Testis (tissue), 3 donors: ENCODE results near the gene C15orf62. TPM values are rescaled to one million over a fixed set of nuclear protein-coding genes. Genes with fewer than 3 reads are reported as not detected.

Experiments used
- DNase-seq: peaks from one replicate; pipeline ENCODE4 v3.0.0-alpha.2; 2019
- H3K27ac ChIP-seq, 2 donors: fragments of 200-600 bp; sonication (generic); one replicate each; pipeline ENCODE4 v1.5.1; 2019
- H3K27me3 ChIP-seq: fragments of 200-600 bp; sonication (generic); one replicate; pipeline ENCODE4 v1.5.1; 2019
- H3K36me3 ChIP-seq: fragments of 200-600 bp; sonication (generic); one replicate; pipeline ENCODE4 v1.5.1; 2017; ENCODE audit warnings: low read depth; ENCODE audit errors: missing control alignments
- H3K4me1 ChIP-seq: fragments of 200-600 bp; sonication (generic); one replicate; pipeline ENCODE4 v1.5.1; 2019
- H3K4me3 ChIP-seq, 2 donors: fragments of 200-600 bp; sonication (generic); one replicate each; pipeline ENCODE4 v1.5.1; 2017 to 2019
- H3K9me3 ChIP-seq: fragments of 200-600 bp; sonication (generic); one replicate; pipeline ENCODE4 v1.5.1; 2017
- POLR2A ChIP-seq: fragments of 450-650 bp; IDR thresholded peaks from one replicate; pipeline ENCODE4 v1.6.1; 2017; ENCODE audit warnings: antibody characterized with exemption, mild to moderate bottlenecking, moderate library complexity
- WGBS, 2 donors: methylation state at CpG; one replicate each; pipeline ENCODE4 v1.1.5; 2018; 5-methylcytosine and 5-hydroxymethylcytosine counted together
- intact Hi-C: fragments of 100-400 bp; cut with DNase I; formaldehyde crosslinking; loops from one replicate; pipeline ENCODE4 v1.15.1; 2023; ENCODE audit warnings: low total_unique reads
- polyA plus RNA-seq: library from polyadenylated mRNA; stranded (reverse); fragments of 350-450 nt; fragmentation: Illumina TruSeq; extraction: RNeasy Lipid Tissue Mini Kit (QIAGEN cat#74804); gene quantifications from one replicate; pipeline ENCODE4 v1.2.3, GENCODE V29; 2014; ENCODE audit warnings: low read depth, low replicate concordance; ENCODE audit not compliant: insufficient read depth
- total RNA-seq, 2 donors: library from RNA; depleted of rRNA; stranded (reverse); fragments of >200 nt; gene quantifications; one replicate each; pipeline ENCODE4 v1.2.3, GENCODE V29; 2016
- TF ChIP-seq, protein P1 (sequence below), 3 experiments: fragments of 450-650 bp in 2 of 3; fragments of 200-600 bp in 1 of 3; sonication (generic) in 1 of 3; IDR thresholded peaks; one replicate each; pipeline ENCODE4 v1.5.1; 2016 to 2019; ENCODE audit warnings: antibody characterized with exemption in 3 of 3, mild to moderate bottlenecking in 2 of 3, moderate library complexity in 1 of 3

C15orf62 gene
- total and polyA plus RNA-seq, 3 donors from 2014 or later: 0.24 TPM; not detected in 2

DNA sequence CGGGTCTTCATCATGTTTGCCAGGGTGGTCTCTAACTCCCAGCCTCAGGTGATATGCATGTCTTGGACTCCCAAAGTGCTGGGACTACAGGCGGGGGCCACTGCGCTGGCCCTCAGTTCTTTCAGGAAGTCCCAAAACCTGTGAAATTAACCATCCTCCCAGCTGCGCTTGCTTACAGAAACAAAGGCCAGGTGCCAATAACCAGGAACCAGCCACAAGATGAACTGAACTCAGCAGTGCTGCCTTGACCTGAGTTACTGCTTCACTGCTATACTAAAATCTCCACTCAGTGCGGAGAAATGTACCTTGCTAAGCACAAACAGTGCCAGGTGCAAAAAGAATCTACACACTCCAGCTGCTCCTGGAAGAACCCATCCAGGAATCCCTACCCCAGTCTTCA, 9.8 kb upstream of the C15orf62 start:
- intact Hi-C loops: no loop called here
- no peak for TF ChIP-seq POLR2A
- TF ChIP-seq, protein P1, sequence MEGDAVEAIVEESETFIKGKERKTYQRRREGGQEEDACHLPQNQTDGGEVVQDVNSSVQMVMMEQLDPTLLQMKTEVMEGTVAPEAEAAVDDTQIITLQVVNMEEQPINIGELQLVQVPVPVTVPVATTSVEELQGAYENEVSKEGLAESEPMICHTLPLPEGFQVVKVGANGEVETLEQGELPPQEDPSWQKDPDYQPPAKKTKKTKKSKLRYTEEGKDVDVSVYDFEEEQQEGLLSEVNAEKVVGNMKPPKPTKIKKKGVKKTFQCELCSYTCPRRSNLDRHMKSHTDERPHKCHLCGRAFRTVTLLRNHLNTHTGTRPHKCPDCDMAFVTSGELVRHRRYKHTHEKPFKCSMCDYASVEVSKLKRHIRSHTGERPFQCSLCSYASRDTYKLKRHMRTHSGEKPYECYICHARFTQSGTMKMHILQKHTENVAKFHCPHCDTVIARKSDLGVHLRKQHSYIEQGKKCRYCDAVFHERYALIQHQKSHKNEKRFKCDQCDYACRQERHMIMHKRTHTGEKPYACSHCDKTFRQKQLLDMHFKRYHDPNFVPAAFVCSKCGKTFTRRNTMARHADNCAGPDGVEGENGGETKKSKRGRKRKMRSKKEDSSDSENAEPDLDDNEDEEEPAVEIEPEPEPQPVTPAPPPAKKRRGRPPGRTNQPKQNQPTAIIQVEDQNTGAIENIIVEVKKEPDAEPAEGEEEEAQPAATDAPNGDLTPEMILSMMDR (IDR thresholded peaks at IDR 0.05): no peak
- Histone ChIP-seq H3K27me3 (no peaks in the 10 kb centered on the region), H3K4me1 (peaks cover 5% of the 10 kb centered on the region), H3K4me3 (no peak overlapping the region), H3K9me3 (no peaks in the 10 kb centered on the region), H3K36me3 (no peaks in the 10 kb centered on the region), H3K27ac (no peak overlapping the region)
- 85 to 94% methylated on average over 5 of the region's 5 CpGs for WGBS, 2 donors
- no peak for DNase-seq

DNA sequence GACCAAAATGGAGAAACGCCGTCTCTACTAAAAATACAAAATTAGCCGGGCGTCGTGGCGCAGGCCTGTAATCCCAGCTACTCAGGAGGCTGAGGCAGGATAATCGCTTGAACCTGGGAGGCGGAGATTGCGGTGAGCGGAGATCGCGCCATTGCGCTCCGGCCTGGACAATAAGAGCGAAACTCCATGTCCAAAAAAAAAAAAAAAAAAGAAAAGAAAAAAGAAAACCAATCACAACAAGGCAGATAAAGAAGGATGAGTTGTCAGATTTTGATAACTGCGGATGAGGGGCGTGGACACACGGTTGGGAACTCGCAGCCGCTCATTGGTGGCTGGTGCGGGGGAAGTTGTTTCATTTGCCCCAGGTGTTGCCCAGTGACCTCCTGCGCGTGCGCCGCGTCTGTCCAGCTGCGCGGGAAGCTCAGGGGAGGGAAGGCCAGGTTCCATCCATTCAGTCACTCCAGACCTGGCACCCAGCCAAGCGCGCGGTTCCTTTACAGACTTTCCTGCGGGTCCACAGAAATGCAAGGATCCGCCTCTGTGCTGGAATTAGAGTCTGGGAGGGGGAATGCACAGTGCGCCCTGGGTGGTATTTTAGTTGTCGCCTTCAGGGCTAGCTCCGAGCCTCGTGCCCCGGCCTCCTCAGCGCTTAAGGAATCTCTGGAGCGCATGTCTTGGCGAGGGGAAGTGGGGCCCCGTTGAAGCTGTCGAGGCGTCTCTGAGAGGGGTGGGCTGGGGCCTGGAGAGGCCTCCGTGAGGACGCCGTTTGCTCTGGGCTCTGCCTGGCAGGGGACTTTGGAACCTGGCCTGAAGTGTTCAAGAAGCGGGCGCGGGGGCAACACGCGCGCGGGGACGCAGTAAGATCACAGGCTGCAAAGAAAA, 6.6 kb upstream of the C15orf62 start:
- no peak for TF ChIP-seq POLR2A
- TF ChIP-seq, protein P1 (IDR thresholded peaks at IDR 0.05): no peak
- Histone ChIP-seq H3K4me1 (peaks cover 19% of the 10 kb centered on the region), H3K9me3 (no peaks in the 10 kb centered on the region), H3K27ac (peak overlapping the region; percentile 64 to 83), H3K4me3 (peak overlapping the region; percentile 50 to 61), H3K27me3 (no peaks in the 10 kb centered on the region), H3K36me3 (no peaks in the 10 kb centered on the region)
- WGBS, 2 donors: 27 to 29% methylated on average over 40 to 55 of the region's 55 CpGs
- peak; percentile 72 for DNase-seq
- intact Hi-C loops: no loop called here

DNA sequence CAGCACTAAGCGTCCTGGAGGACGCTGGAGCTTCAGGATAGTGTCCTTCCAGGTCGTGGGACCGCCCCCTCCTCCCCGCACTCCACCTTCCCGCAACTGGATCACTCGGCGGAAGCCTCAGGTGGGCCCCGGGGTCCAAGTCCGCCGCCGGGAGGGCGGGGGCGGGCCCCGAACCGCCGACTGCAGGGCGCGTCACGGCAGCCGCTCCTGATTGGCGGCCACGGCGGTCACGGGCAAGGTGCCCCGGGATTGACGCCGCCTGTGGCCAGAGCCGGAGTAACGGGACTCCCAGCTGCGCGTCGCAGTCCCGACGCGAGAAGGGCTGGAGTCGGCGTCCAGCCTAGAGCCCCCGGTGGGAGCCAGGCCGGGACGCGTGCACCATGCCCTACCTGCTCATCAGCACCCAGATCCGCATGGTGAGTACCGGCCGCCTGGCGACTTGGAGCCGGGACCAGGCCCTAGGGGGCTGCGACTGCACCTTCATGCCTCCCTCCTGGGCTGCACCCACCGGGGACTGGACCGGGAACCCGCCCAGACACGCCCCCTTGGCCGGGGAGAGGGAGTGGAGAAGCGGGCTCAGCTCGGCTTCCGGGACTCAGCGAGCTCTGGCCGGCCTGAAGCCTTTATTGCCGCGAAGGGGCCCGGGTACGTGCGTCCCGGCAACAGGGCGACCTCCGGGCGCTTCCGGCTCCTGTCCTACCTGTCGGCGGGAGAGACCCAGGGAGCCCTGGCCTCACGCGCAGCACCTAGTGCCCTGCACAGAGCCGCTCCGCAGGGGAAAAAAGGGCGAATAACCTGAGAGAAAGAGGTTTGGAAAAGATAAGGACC, 5.8 kb upstream of the C15orf62 start, which contains the start of gene GCHFR:
Gene GCHFR, plus strand, starts transcription at position 268 of the 828 bp plus-strand sequence. Its CDS starts 113 bp downstream, at position 381.
- Histone ChIP-seq H3K4me3 (peak within 1 kb of the TSS; percentile 50 to 61), H3K27me3 (no peaks in the 10 kb centered on the region), H3K36me3 (no peaks in the 10 kb centered on the region), H3K4me1 (peaks cover 19% of the 10 kb centered on the region), H3K9me3 (no peaks in the 10 kb centered on the region), H3K27ac (peak within 1 kb of the TSS; percentile 64 to 83)
- intact Hi-C loops: no loop called here
- TF ChIP-seq POLR2A: no peak
- TF ChIP-seq, protein P1 (IDR thresholded peaks at IDR 0.05): peak in 2 of 3 experiments; percentile 21 to 33
- WGBS, 2 donors: 0 to 1% methylated on average over 15 to 65 of the region's 75 CpGs
- peak; percentile 75 for DNase-seq

DNA sequence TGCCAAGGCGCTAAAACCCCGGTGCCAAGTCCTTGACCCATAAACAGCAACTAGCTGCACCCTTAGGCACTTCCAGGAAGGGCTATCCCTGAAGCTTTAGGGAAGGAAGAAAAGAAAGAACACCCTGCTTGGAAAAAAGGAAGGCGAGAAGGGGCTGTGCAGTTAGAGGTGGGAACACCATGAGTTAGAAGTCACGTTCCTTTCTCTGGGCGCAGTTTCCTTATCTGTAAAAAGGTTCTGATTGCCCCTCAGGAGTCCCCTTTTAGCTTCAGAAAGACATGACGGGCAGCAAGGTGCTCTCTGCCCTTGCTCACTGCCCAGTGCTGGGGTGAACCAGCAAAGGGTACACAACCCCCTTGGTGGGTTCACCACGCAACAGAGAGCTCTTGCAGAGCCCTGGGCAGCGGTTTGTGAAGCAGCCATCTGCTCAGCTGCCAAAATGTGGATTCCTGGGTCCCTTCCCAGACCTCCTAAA, 5.1 kb upstream of the C15orf62 start:
- Histone ChIP-seq H3K9me3 (no peaks in the 10 kb centered on the region), H3K4me3 (peak overlapping the region; percentile 50 to 61), H3K36me3 (no peaks in the 10 kb centered on the region), H3K27ac (peak overlapping the region; percentile 64 to 83), H3K27me3 (no peaks in the 10 kb centered on the region), H3K4me1 (peaks cover 19% of the 10 kb centered on the region)
- intact Hi-C loops: no loop called here
- TF ChIP-seq, protein P1 (IDR thresholded peaks at IDR 0.05): no peak
- no peak for TF ChIP-seq POLR2A
- no peak for DNase-seq
- 13 to 25% methylated on average over 8 of the region's 8 CpGs for WGBS, 2 donors
